ENCODE measurements around the gene IL20RB.
A peak's percentile ranks its signal among the peaks of the same experiment; 100 is the strongest.

IL20RB gene

GRCh38 chr3:136919799-136920580 lies 37.8 kb upstream of the IL20RB start:
- no peak for DNase-seq (ENCODE audit: low read depth)
- no peak overlapping the region for H3K4me3 ChIP-seq (ENCODE audit: low read depth, low read length)
- no peak for TF ChIP-seq CTCF (conservative IDR thresholded peaks at IDR 0.05; ENCODE audit: low read depth, low read length)

GRCh38 chr3:136920904-136921611 lies 36.7 kb upstream of the IL20RB start:
- DNase-seq (ENCODE audit: low read depth) = no peak
- no peak overlapping the region for H3K4me3 ChIP-seq (ENCODE audit: low read depth, low read length)
- no peak for TF ChIP-seq CTCF (conservative IDR thresholded peaks at IDR 0.05; ENCODE audit: low read depth, low read length)

- H3K4me3 ChIP-seq (ENCODE audit: low read depth, low read length) = no peak overlapping the region
- no peak for TF ChIP-seq CTCF (conservative IDR thresholded peaks at IDR 0.05; ENCODE audit: low read depth, low read length)
- no peak for DNase-seq (ENCODE audit: low read depth)
These were observed 32.2 kb upstream of the IL20RB start for GRCh38 chr3:136925425-136926190.

GRCh38 chr3:136928240-136928639 lies 29.5 kb upstream of the IL20RB start:
- TF ChIP-seq CTCF (conservative IDR thresholded peaks at IDR 0.05; ENCODE audit: low read depth, low read length) = no peak
- DNase-seq (ENCODE audit: low read depth) = no peak
- no peak overlapping the region for H3K4me3 ChIP-seq (ENCODE audit: low read depth, low read length)

GRCh38 chr3:136929977-136930670 lies 27.7 kb upstream of the IL20RB start:
- no peak for TF ChIP-seq CTCF (conservative IDR thresholded peaks at IDR 0.05; ENCODE audit: low read depth, low read length)
- no peak overlapping the region for H3K4me3 ChIP-seq (ENCODE audit: low read depth, low read length)
- DNase-seq (ENCODE audit: low read depth) = peak; percentile 67

GRCh38 chr3:136931606-136932005 lies 26.2 kb upstream of the IL20RB start:
- DNase-seq (ENCODE audit: low read depth) = no peak
- no peak overlapping the region for H3K4me3 ChIP-seq (ENCODE audit: low read depth, low read length)
- no peak for TF ChIP-seq CTCF (conservative IDR thresholded peaks at IDR 0.05; ENCODE audit: low read depth, low read length)
